ENCODE measurements around the gene LTBP3. TPM values are rescaled to one million over a fixed set of nuclear protein-coding genes. Genes with fewer than 3 reads are reported as not detected.

Gene LTBP3
- total RNA-seq, 2 donors from 2014 or later, result 492 to 512 TPM

GRCh38 chr11:65496304-65497140 is 61.6 kb downstream of the LTBP3 start:
- TF ChIP-seq, protein P1, sequence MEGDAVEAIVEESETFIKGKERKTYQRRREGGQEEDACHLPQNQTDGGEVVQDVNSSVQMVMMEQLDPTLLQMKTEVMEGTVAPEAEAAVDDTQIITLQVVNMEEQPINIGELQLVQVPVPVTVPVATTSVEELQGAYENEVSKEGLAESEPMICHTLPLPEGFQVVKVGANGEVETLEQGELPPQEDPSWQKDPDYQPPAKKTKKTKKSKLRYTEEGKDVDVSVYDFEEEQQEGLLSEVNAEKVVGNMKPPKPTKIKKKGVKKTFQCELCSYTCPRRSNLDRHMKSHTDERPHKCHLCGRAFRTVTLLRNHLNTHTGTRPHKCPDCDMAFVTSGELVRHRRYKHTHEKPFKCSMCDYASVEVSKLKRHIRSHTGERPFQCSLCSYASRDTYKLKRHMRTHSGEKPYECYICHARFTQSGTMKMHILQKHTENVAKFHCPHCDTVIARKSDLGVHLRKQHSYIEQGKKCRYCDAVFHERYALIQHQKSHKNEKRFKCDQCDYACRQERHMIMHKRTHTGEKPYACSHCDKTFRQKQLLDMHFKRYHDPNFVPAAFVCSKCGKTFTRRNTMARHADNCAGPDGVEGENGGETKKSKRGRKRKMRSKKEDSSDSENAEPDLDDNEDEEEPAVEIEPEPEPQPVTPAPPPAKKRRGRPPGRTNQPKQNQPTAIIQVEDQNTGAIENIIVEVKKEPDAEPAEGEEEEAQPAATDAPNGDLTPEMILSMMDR (IDR thresholded peaks at IDR 0.05), result no peak
- no peak for DNase-seq (ENCODE audit: low spot score)
- peaks cover 6% of the 10 kb centered on the region for H3K36me3 ChIP-seq
- no peaks in the 10 kb centered on the region for H3K9me3 ChIP-seq
- peak overlapping the region; percentile 71 for H3K4me3 ChIP-seq
- no peaks in the 10 kb centered on the region for H3K27me3 ChIP-seq (replicated peaks; ENCODE audit: insufficient read depth)
- peak overlapping the region; percentile 99 to 100 for H3K27ac ChIP-seq
- ATAC-seq (ENCODE audit: insufficient number of reproducible peaks, low FRiP score, low read depth), result no peak
- H3K4me1 ChIP-seq (ENCODE audit: control insufficient read depth in 1 of 2, low read depth in 2 of 2), result peaks cover 51 to 60% of the 10 kb centered on the region in 2 donors

DNA sequence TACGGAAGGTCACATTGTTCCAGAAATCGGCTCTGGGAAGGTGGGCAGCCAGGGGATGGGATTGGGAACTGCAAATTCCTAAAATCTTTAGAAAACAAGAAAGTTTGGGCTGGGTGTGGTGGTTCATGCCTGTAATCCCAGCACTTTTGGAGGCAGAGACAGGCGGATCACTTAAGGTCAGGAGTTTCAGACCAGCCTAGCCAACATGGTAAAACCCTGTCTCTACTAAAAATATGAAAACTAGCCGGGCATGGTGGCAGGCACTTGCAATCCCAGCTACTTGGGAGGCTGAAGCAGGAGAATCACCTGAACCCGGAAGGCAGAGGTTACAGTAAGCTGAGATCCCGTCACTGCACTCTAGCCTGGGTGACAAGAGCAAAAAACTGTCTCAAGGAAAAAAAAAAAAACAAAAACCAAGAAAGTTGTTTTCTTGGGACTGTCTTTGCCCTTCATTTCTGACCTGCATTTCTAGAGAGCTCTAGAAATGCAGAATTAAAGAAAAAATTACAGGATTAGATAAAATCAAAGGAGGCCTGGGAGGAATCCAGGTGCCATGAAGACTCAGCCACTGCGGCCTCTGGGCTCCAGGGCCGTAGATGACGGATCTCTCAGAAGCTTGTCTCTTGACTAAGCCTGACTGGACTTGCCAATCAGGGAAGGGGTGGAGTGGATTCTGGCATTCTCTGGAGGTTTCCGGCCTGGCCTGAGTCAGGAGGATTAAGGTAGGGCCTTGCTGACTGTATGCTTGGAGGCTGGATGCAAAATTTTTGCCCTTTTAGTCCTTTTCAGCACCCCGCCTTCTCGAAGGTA is 64.6 kb downstream of the LTBP3 start:
- peak; percentile 48 for ATAC-seq (ENCODE audit: insufficient number of reproducible peaks, low FRiP score, low read depth)
- H3K4me1 ChIP-seq (ENCODE audit: control insufficient read depth in 1 of 2, low read depth in 2 of 2), result peaks cover 78 to 90% of the 10 kb centered on the region in 2 donors
- H3K4me3 ChIP-seq, result peak overlapping the region; percentile 50

GRCh38 chr11:65492637-65493366 is 65.4 kb downstream of the LTBP3 start:
- peak overlapping the region; percentile 99 to 100 for H3K27ac ChIP-seq
- H3K4me3 ChIP-seq, result peak overlapping the region; percentile 50
- ATAC-seq (ENCODE audit: insufficient number of reproducible peaks, low FRiP score, low read depth), result no peak
- peaks cover 86 to 94% of the 10 kb centered on the region in 2 donors for H3K4me1 ChIP-seq (ENCODE audit: control insufficient read depth in 1 of 2, low read depth in 2 of 2)
- DNase-seq (ENCODE audit: low spot score), result peak; percentile 73
- no peaks in the 10 kb centered on the region for H3K36me3 ChIP-seq
- no peaks in the 10 kb centered on the region for H3K9me3 ChIP-seq
- TF ChIP-seq, protein P1 (IDR thresholded peaks at IDR 0.05), result no peak
- H3K27me3 ChIP-seq (replicated peaks; ENCODE audit: insufficient read depth), result no peaks in the 10 kb centered on the region

More for the DNA sequence above, 64.6 kb downstream of the LTBP3 start:
- Histone ChIP-seq H3K27me3 (replicated peaks; ENCODE audit: insufficient read depth) (no peaks in the 10 kb centered on the region), H3K27ac (peak overlapping the region; percentile 99 to 100), H3K9me3 (no peaks in the 10 kb centered on the region), H3K36me3 (no peaks in the 10 kb centered on the region)
- DNase-seq (ENCODE audit: low spot score), result peak; percentile 80
- TF ChIP-seq, protein P1 (IDR thresholded peaks at IDR 0.05), result no peak

DNA sequence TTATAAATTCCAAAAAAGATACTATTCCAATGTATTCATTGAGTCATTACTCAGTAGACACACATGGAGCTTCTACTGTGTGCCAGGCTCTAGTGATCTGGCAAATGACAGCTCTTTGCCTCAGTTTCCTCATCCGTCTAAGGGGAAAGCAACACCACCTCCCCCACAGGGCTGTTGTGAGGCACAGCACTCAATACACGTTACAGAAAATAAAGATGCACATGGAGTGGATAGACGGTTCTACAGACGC is 65.8 kb downstream of the LTBP3 start:
- DNase-seq (ENCODE audit: low spot score), result no peak
- H3K36me3 ChIP-seq, result no peaks in the 10 kb centered on the region
- no peak for ATAC-seq (ENCODE audit: insufficient number of reproducible peaks, low FRiP score, low read depth)
- peak overlapping the region; percentile 99 to 100 for H3K27ac ChIP-seq
- H3K9me3 ChIP-seq, result no peaks in the 10 kb centered on the region
- TF ChIP-seq, protein P1 (IDR thresholded peaks at IDR 0.05), result no peak
- no peaks in the 10 kb centered on the region for H3K27me3 ChIP-seq (replicated peaks; ENCODE audit: insufficient read depth)
- peaks cover 86 to 95% of the 10 kb centered on the region in 2 donors for H3K4me1 ChIP-seq (ENCODE audit: control insufficient read depth in 1 of 2, low read depth in 2 of 2)
- peak overlapping the region; percentile 50 for H3K4me3 ChIP-seq
